Midbrain (tissue), 1 donor: ENCODE results near the gene SMIM21.

Experiments
- DNase-seq: peaks from one replicate; lab custom pipeline; 2025; lab: John Stamatoyannopoulos, UW

SMIM21 gene

GRCh38 chr18:75377258-75377657 lies 50.2 kb downstream of the SMIM21 start:
- no peak for DNase-seq

- no peak for DNase-seq
Measured at GRCh38 chr18:75376004-75376403, 51.5 kb downstream of the SMIM21 start.

- DNase-seq = no peak
Measured at GRCh38 chr18:75375341-75375740, 52.2 kb downstream of the SMIM21 start.

- DNase-seq = no peak
Measured at GRCh38 chr18:75374466-75374865, 53.0 kb downstream of the SMIM21 start.

- no peak for DNase-seq
Measured at GRCh38 chr18:75369026-75369721, 58.3 kb downstream of the SMIM21 start.

GRCh38 chr18:75365837-75366236 lies 61.7 kb downstream of the SMIM21 start:
- DNase-seq = no peak

- no peak for DNase-seq
Measured at GRCh38 chr18:75365254-75365629, 62.3 kb downstream of the SMIM21 start.

- no peak for DNase-seq
Measured at GRCh38 chr18:75364512-75365253, 62.8 kb downstream of the SMIM21 start.

GRCh38 chr18:75363446-75364225 lies 63.9 kb downstream of the SMIM21 start:
- no peak for DNase-seq

- DNase-seq = no peak
Measured at GRCh38 chr18:75362435-75362834, 65.1 kb downstream of the SMIM21 start.

- DNase-seq = no peak
Measured at GRCh38 chr18:75360941-75361340, 66.6 kb downstream of the SMIM21 start.

GRCh38 chr18:75360215-75360614 lies 67.3 kb downstream of the SMIM21 start:
- no peak for DNase-seq
